Measurements from ENCODE around the gene LEPROT.
"Not testable (repeated sequence)": the region's sequence is repeated elsewhere in the genome, so short reads cannot be mapped to it uniquely, and the experiment has no call there.

The LEPROT gene

GRCh38 chr1:65420590-65421350 lies at the start of gene LEPROT, which contains the start of gene LEPR:
TSS of gene LEPROT (plus strand) at chr1:65420668. CDS start at chr1:65420725, 57 bp downstream.
TSS of gene LEPR (plus strand) at chr1:65420668. CDS start at chr1:65565566, 144,898 bp downstream.
- no peaks in the 10 kb centered on the region for H3K9me3 ChIP-seq (ENCODE audit: control insufficient read depth in 2 of 2, low read length in 2 of 2)
- H3K36me3 ChIP-seq (ENCODE audit: control insufficient read depth in 2 of 2, insufficient read depth in 2 of 2, low read length in 2 of 2) = peaks cover 7% of the 10 kb centered on the region in 2 donors
- H3K4me1 ChIP-seq (ENCODE audit: control insufficient read depth, insufficient read depth, low read length) = peaks cover 13% of the 10 kb centered on the region
- H3K9ac ChIP-seq (ENCODE audit: low read length in 2 of 2) = peak within 1 kb of the TSS; percentile 86 to 93
- peak within 1 kb of the TSS; percentile 92 for H3K27ac ChIP-seq (ENCODE audit: low read length)
- H3K4me3 ChIP-seq (ENCODE audit: low read length in 2 of 2) = peak within 1 kb of the TSS; percentile 94 to 95
- no peaks in the 10 kb centered on the region for H3K27me3 ChIP-seq (ENCODE audit: control insufficient read depth in 1 of 2, insufficient read depth in 2 of 2, low read length in 2 of 2)

GRCh38 chr1:65371544-65371943 lies 48.9 kb upstream of the LEPROT start:
- Histone ChIP-seq H3K27me3 (ENCODE audit: control insufficient read depth in 1 of 2, insufficient read depth in 2 of 2, low read length in 2 of 2) (no peaks in the 10 kb centered on the region), H3K9ac (ENCODE audit: low read length in 2 of 2) (no peak overlapping the region), H3K9me3 (ENCODE audit: control insufficient read depth in 2 of 2, low read length in 2 of 2) (no peaks in the 10 kb centered on the region), H3K36me3 (ENCODE audit: control insufficient read depth in 2 of 2, insufficient read depth in 2 of 2, low read length in 2 of 2) (no peaks in the 10 kb centered on the region), H3K4me1 (ENCODE audit: control insufficient read depth, insufficient read depth, low read length) (no peaks in the 10 kb centered on the region), H3K4me3 (ENCODE audit: low read length in 2 of 2) (no peak overlapping the region), H3K27ac (ENCODE audit: low read length) (no peak overlapping the region)

- Histone ChIP-seq H3K36me3 (ENCODE audit: control insufficient read depth in 2 of 2, insufficient read depth in 2 of 2, low read length in 2 of 2) (no peaks in the 10 kb centered on the region), H3K9me3 (ENCODE audit: control insufficient read depth in 2 of 2, low read length in 2 of 2) (no peaks in the 10 kb centered on the region), H3K4me3 (ENCODE audit: low read length in 2 of 2) (no peak overlapping the region), H3K9ac (ENCODE audit: low read length in 2 of 2) (no peak overlapping the region), H3K27me3 (ENCODE audit: control insufficient read depth in 1 of 2, insufficient read depth in 2 of 2, low read length in 2 of 2) (no peaks in the 10 kb centered on the region), H3K27ac (ENCODE audit: low read length) (no peak overlapping the region), H3K4me1 (ENCODE audit: control insufficient read depth, insufficient read depth, low read length) (no peaks in the 10 kb centered on the region)
Measured at GRCh38 chr1:65372557-65372956, 47.9 kb upstream of the LEPROT start.

- Histone ChIP-seq H3K9me3 (ENCODE audit: control insufficient read depth in 2 of 2, low read length in 2 of 2) (no peaks in the 10 kb centered on the region), H3K4me1 (ENCODE audit: control insufficient read depth, insufficient read depth, low read length) (no peaks in the 10 kb centered on the region), H3K9ac (ENCODE audit: low read length in 2 of 2) (no peak overlapping the region), H3K27ac (ENCODE audit: low read length) (no peak overlapping the region), H3K27me3 (ENCODE audit: control insufficient read depth in 1 of 2, insufficient read depth in 2 of 2, low read length in 2 of 2) (no peaks in the 10 kb centered on the region), H3K4me3 (ENCODE audit: low read length in 2 of 2) (no peak overlapping the region), H3K36me3 (ENCODE audit: control insufficient read depth in 2 of 2, insufficient read depth in 2 of 2, low read length in 2 of 2) (no peaks in the 10 kb centered on the region)
Measured at GRCh38 chr1:65377496-65378246, 42.8 kb upstream of the LEPROT start.

DNA sequence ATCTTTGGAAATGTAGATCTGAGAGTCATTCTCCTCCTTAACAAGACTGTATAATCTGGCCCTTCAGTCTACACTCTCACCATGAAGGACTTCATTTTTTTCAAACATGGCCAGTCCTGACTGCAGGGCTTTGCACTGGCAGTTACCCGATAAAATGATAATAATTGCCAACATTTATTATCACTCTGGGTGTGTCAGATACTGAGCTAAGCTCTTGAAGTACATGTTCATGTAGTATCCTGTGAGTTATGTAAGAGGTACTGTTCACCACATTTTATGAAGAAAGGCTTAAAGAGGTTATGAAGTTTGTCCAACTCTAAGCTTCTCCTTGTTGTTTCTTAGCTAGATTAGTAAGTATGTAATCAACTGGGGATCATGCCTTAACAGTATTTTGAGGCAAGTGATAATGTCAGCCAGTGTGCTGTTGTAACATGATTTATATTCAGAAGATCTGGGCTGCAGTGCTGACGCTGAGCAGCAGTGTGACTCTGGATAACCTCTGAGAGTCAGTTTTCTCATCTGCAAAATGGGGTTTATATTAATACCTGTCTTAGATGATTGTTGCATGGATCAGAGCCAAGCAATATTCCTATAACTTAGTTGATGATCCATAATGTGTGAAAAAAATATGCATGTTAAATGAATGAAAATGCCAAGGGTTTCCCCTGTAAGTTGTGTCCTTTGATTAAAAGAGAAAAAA lies 42.1 kb upstream of the LEPROT start:
- Histone ChIP-seq H3K36me3 (ENCODE audit: control insufficient read depth in 2 of 2, insufficient read depth in 2 of 2, low read length in 2 of 2) (no peaks in the 10 kb centered on the region), H3K9me3 (ENCODE audit: control insufficient read depth in 2 of 2, low read length in 2 of 2) (no peaks in the 10 kb centered on the region), H3K4me1 (ENCODE audit: control insufficient read depth, insufficient read depth, low read length) (no peaks in the 10 kb centered on the region), H3K9ac (ENCODE audit: low read length in 2 of 2) (no peak overlapping the region), H3K4me3 (ENCODE audit: low read length in 2 of 2) (no peak overlapping the region), H3K27ac (ENCODE audit: low read length) (no peak overlapping the region), H3K27me3 (ENCODE audit: control insufficient read depth in 1 of 2, insufficient read depth in 2 of 2, low read length in 2 of 2) (no peaks in the 10 kb centered on the region)

DNA sequence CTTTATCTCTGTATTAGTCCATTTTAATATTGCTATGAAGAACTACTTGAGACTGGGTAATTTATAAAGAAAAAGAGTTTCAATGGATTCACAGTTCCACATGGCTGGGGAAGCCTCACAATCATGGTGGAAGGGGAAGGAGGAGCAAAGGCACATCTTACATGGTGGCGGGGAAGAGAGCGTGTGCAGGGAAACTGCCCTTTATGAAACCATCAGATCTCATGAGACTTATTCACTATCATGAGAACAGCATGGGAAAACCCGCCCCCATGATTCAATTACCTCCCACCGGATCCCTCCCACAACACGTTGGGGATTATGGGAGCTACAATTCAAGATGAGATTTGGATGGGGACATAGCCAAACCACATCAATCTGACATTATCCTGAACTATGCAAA lies 36.0 kb upstream of the LEPROT start:
- H3K4me1 ChIP-seq (ENCODE audit: control insufficient read depth, insufficient read depth, low read length); H3K9me3 ChIP-seq (ENCODE audit: control insufficient read depth in 2 of 2, low read length in 2 of 2); H3K27ac ChIP-seq (ENCODE audit: low read length); H3K4me3 ChIP-seq (ENCODE audit: low read length in 2 of 2); H3K36me3 ChIP-seq (ENCODE audit: control insufficient read depth in 2 of 2, insufficient read depth in 2 of 2, low read length in 2 of 2); H3K9ac ChIP-seq (ENCODE audit: low read length in 2 of 2); H3K27me3 ChIP-seq (ENCODE audit: control insufficient read depth in 1 of 2, insufficient read depth in 2 of 2, low read length in 2 of 2): not testable (repeated sequence)

DNA sequence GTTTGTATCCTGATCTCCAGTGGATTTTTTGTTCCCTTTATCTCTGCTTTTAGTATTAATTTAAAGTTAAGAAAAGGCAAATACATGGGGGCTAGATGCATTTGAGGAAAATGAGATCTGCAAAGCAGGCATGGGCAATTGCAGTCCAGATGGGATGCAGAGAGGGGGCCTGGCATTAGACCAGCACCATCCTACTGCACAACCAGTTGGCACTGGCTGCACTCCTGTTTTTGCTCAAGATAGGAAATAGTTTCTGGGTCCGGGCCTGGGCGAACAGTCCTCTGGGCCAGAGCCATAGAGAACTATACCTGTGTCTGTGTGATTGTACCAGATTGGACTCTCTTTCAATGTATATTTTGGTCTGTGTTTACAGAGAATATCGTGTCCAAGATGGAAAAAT lies 34.0 kb upstream of the LEPROT start:
- Histone ChIP-seq H3K27ac (ENCODE audit: low read length) (no peak overlapping the region), H3K36me3 (ENCODE audit: control insufficient read depth in 2 of 2, insufficient read depth in 2 of 2, low read length in 2 of 2) (no peaks in the 10 kb centered on the region), H3K9ac (ENCODE audit: low read length in 2 of 2) (no peak overlapping the region), H3K4me3 (ENCODE audit: low read length in 2 of 2) (no peak overlapping the region), H3K9me3 (ENCODE audit: control insufficient read depth in 2 of 2, low read length in 2 of 2) (no peaks in the 10 kb centered on the region), H3K27me3 (ENCODE audit: control insufficient read depth in 1 of 2, insufficient read depth in 2 of 2, low read length in 2 of 2) (no peaks in the 10 kb centered on the region), H3K4me1 (ENCODE audit: control insufficient read depth, insufficient read depth, low read length) (no peaks in the 10 kb centered on the region)

DNA sequence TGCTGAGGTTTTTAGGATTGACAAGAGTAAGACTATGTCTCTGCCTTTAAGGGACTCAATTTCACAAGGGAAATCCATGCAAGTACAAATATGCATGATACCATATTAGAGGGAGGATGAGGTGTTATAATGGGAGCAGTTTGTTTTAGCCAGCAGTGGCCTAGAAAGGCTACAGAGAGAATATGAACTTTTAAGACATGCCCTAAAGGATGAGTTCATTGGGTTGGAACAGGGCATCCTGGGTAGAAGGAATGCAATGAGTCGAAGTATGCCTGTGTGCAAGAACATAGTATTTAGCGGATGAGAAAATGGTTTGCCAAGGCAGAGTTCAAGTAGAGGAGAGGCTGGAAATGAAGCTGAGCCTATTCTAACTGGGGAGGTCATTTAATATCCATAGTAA lies 32.6 kb upstream of the LEPROT start:
- Histone ChIP-seq H3K27ac (ENCODE audit: low read length) (no peak overlapping the region), H3K27me3 (ENCODE audit: control insufficient read depth in 1 of 2, insufficient read depth in 2 of 2, low read length in 2 of 2) (no peaks in the 10 kb centered on the region), H3K9me3 (ENCODE audit: control insufficient read depth in 2 of 2, low read length in 2 of 2) (no peaks in the 10 kb centered on the region), H3K36me3 (ENCODE audit: control insufficient read depth in 2 of 2, insufficient read depth in 2 of 2, low read length in 2 of 2) (no peaks in the 10 kb centered on the region), H3K4me1 (ENCODE audit: control insufficient read depth, insufficient read depth, low read length) (no peaks in the 10 kb centered on the region), H3K9ac (ENCODE audit: low read length in 2 of 2) (no peak overlapping the region), H3K4me3 (ENCODE audit: low read length in 2 of 2) (no peak overlapping the region)

DNA sequence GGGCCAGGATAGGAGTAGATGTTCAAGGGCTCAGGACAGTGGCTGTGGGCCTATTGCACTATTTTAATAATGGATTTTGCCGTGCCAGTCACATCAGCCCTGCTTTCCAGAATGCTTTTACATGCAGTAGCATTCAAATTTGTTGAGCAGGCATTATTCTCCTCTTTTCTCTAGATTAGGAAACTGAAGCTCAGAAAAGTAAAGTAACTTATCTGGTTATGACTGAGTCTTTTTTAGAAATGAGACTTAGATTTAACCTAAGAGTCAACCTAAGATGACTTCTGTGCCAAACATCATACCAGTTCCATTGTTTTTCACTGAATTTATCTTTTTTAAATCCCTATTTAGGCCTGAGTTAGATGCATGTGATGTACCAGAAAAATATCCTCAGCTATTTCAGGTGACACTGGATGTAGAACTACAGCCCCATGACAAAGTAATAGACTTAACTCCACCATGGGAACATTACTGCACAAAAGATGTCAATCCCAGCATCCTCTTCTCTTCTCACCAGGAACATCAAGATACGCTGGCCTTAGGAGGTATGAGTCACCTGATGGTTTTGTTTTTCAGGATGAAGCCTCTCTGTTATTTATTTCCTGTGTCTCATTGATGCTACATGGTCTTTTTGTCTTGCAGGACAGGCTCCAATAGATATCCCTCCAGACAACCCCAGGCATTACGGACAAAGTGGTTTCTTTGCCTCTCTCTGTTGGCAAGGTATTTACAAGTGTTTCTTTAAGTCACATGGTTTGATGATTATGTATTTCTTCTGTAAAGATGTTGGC lies 31.4 kb upstream of the LEPROT start:
- H3K27me3 ChIP-seq (ENCODE audit: control insufficient read depth in 1 of 2, insufficient read depth in 2 of 2, low read length in 2 of 2) = no peaks in the 10 kb centered on the region
- H3K27ac ChIP-seq (ENCODE audit: low read length) = no peak overlapping the region

DNA sequence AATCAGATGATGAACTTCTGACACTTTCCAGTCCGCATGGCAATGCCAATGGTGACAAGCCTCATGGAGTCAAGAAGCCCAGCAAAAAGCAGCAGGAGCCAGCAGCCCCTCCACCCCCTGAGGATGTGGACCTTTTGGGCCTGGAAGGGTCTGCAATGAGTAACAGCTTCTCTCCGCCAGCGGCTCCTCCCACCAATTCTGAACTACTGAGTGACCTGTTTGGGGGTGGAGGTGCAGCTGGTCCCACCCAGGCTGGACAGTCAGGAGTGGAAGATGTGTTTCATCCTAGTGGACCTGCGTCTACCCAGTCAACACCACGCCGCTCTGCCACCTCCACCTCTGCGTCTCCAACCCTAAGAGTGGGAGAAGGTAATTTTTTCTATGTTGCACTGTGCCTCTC lies 28.0 kb upstream of the LEPROT start:
- Histone ChIP-seq H3K27ac (ENCODE audit: low read length) (no peak overlapping the region), H3K36me3 (ENCODE audit: control insufficient read depth in 2 of 2, insufficient read depth in 2 of 2, low read length in 2 of 2) (no peaks in the 10 kb centered on the region), H3K9me3 (ENCODE audit: control insufficient read depth in 2 of 2, low read length in 2 of 2) (no peaks in the 10 kb centered on the region), H3K27me3 (ENCODE audit: control insufficient read depth in 1 of 2, insufficient read depth in 2 of 2, low read length in 2 of 2) (no peaks in the 10 kb centered on the region), H3K4me1 (ENCODE audit: control insufficient read depth, insufficient read depth, low read length) (no peaks in the 10 kb centered on the region), H3K4me3 (ENCODE audit: low read length in 2 of 2) (no peak overlapping the region), H3K9ac (ENCODE audit: low read length in 2 of 2) (no peak overlapping the region)

More for the DNA sequence above, 31.4 kb upstream of the LEPROT start:
- H3K9ac ChIP-seq (ENCODE audit: low read length in 2 of 2) = no peak overlapping the region
- no peaks in the 10 kb centered on the region for H3K36me3 ChIP-seq (ENCODE audit: control insufficient read depth in 2 of 2, insufficient read depth in 2 of 2, low read length in 2 of 2)
- H3K9me3 ChIP-seq (ENCODE audit: control insufficient read depth in 2 of 2, low read length in 2 of 2) = no peaks in the 10 kb centered on the region
- no peaks in the 10 kb centered on the region for H3K4me1 ChIP-seq (ENCODE audit: control insufficient read depth, insufficient read depth, low read length)
- no peak overlapping the region for H3K4me3 ChIP-seq (ENCODE audit: low read length in 2 of 2)

Measured in stomach smooth muscle (tissue), 2 donors.